Stimulated activated CD8-positive, alpha-beta memory T cell treated with anti-CD3 and anti-CD28 coated beads, Interleukin-4, amount 100 ng/mL, for 4 hours (primary cell): ENCODE results near the gene EPM2AIP1.
"Not testable (repeated sequence)": the region's sequence is repeated elsewhere in the genome, so short reads cannot be mapped to it uniquely, and the experiment has no call there.

ENCODE experiments used
- DNase-seq, 2 donors: peaks; one replicate each; pipeline ENCODE4 v3.0.0-alpha.2; 2020; ENCODE audit warnings: low read depth in 2 of 2, low spot score in 1 of 2

Gene EPM2AIP1

DNA sequence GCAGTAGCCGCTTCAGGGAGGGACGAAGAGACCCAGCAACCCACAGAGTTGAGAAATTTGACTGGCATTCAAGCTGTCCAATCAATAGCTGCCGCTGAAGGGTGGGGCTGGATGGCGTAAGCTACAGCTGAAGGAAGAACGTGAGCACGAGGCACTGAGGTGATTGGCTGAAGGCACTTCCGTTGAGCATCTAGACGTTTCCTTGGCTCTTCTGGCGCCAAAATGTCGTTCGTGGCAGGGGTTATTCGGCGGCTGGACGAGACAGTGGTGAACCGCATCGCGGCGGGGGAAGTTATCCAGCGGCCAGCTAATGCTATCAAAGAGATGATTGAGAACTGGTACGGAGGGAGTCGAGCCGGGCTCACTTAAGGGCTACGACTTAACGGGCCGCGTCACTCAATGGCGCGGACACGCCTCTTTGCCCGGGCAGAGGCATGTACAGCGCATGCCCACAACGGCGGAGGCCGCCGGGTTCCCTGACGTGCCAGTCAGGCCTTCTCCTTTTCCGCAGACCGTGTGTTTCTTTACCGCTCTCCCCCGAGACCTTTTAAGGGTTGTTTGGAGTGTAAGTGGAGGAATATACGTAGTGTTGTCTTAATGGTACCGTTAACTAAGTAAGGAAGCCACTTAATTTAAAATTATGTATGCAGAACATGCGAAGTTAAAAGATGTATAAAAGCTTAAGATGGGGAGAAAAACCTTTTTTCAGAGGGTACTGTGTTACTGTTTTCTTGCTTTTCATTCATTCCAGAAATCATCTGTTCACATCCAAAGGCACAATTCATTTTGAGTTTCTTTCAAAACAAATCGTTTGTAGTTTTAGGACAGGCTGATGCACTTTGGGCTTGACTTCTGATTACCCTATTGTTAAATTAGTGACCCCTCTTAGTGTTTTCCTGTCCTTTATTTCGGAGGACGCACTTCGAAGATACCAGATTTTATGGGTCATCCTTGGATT lies 674 bp upstream of the EPM2AIP1 start, which contains the start of gene MLH1:
MLH1 (plus strand) TSS at position 193 of the 958 bp plus-strand sequence; CDS start at position 223, 30 bp downstream.
- DNase-seq: peak; percentile 86 to 98

DNA sequence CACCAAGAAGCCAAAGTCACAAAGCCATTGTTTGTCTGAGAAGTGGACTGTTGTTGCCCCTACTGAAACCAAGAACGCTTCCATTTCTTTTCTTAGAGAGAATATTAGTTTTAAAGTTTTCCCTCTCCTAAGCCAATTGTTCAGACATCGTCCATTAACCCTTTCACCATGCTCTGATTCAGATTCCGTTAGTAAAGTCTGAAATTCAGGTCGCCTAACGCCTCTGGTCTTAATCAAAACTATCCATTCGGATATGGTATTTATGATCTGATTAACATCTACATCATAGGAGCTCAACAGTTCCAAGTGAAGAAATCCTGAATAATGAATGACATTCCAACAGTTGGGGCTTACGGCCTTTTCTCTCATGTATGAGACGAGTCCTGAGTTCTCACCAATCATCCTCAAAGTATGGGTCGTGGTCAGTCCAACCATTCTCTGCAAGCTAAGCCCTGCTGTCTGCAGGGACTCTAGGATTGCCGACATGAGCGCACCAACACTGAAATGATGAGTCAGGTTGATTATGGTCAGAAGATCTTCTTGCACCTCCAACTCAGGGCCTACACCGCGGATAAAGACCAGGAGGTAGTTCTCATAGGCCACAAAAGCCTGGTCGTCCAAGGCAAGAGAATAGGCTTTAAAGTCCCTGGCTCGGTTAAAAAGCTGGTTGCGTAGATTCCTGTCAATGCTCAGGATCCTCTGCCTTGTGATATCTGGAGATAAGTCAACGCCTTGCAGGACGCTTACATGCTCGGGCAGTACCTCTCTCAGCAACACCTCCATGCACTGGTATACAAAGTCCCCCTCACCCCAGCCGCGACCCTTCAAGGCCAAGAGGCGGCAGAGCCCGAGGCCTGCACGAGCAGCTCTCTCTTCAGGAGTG lies 767 bp downstream of the EPM2AIP1 start:
- no peak for DNase-seq

DNA sequence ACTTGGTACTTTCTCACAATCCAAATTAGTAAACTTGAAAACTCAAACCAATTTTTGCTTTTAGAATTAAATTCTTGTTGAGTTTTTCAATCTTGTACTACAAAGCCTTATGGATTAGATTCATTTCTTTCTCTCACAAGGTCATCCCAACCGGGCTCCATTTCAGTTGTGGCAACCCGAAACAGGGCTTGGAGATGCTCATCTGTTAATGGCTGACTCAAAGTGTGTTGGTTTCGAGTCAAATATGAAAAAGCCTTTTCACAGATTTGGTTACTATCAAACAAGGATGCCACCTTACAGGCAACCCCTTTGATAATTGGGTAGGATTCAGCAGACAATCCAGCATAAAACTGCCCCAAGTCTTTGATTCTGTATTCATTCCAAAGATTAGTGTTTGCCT lies 1.8 kb downstream of the EPM2AIP1 start:
- DNase-seq: no peak

DNA sequence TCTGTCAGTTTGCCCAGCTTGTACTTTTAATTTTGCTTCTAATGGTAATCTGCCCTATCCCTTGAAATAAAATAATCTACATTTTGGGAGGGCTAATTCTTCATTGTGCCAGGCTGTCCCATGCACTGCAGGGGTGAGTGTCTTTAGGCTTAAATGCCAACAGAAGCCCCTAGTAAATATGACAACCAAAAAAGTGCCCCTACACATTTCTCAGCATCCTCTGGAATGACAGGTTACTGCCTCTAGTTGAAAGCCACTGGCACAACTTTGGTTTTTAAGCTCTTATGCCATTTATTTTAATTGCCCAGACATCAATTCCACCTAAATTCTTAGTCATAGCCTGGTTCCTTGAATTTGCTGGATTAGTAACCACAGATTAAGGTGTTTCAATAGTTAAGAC lies 3.4 kb downstream of the EPM2AIP1 start:
- DNase-seq: no peak

DNA sequence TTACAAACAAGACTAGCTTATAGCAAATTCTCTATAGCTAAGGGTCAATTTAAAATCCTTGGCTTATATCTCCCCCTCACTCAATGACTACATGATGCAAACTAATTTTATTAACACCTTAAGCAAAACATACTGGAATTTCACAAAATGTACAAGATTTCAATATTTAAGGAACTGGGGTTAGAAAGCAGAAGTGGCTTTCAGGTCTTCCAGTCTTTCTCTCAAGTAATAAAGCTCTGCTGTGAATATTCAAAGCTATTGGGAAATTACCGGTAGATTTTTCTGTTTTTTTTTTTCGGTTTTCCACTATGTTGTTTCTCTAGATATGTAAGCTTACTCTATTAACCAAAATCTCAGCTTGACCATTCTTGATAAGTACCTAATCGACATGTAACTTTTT lies 3.9 kb downstream of the EPM2AIP1 start:
- DNase-seq: no peak

DNA sequence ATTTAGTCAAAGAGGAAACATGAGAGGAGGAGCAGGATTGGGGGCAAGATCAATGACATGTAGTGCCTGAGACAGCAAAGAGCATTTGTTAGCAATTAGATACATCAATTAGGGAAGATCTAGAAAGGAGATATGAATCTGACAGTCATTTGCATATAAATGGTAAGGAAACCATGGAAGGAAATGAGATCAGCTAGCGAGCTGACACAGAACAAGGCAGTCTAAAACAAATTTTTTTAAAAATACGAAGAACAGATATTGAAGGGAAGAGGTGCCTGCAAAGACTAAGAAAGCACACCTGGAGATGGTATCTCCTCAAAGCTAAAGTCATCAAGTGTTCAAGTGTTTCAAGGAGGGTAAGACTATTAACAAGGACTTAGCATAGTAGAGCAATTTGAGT lies 4.6 kb downstream of the EPM2AIP1 start:
- DNase-seq: no peak

DNA sequence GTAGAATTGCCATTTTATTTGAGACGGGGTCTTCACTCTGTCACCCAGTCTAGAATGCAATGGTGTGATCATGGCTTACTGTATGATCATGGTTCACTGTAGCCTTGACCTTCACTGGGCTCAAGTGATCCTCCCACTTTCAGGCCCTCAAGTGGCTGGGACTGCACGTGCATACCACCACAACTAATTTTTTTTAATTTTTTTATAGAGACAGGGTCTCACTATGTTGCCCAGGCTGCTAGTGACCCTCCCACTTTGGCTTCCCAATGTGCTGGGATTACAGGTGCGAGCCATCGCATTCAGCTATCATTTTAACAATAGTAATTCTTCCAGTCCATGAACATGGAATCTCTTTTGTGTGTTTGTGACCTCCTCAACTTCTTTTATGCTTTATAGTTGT lies 11.9 kb downstream of the EPM2AIP1 start:
- DNase-seq: no peak

DNA sequence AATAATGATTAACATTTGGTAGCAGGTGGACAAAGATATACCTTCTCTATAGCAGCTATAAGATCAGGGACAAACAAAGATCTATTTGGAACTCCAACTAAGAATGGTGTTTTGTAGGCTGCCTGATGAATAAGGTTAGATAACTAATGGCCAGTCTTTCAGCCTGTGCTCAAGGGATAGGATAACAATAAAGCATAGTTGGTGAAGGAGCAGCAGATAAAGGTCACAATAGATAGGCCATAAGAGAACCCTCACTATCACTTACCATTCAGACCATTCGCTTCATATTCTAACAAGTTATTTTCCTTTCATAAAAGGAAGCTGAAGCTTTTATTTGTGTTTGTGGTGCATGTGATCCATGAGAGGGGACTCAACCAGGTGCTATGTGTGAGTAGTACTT lies 19.8 kb downstream of the EPM2AIP1 start:
- no peak for DNase-seq

DNA sequence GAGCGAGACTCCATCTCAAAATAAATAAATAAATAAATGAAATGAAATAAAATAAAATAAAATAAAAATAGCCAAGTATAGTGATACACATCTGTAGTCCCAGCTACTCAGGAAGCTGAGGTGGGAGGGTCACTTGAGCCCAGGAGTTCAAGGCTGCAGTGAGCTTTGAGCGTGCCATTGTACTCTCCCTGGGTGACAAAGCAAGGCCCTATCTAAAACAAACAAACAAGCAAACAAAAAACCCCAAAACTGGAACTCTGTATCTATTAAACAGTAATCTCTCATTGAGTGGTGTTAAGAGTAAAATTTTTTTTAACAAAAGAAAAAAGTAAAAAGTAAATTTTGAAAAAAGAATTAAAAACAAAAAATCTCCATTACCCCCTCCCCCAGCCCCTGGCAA lies 20.8 kb downstream of the EPM2AIP1 start:
- no peak for DNase-seq

DNA sequence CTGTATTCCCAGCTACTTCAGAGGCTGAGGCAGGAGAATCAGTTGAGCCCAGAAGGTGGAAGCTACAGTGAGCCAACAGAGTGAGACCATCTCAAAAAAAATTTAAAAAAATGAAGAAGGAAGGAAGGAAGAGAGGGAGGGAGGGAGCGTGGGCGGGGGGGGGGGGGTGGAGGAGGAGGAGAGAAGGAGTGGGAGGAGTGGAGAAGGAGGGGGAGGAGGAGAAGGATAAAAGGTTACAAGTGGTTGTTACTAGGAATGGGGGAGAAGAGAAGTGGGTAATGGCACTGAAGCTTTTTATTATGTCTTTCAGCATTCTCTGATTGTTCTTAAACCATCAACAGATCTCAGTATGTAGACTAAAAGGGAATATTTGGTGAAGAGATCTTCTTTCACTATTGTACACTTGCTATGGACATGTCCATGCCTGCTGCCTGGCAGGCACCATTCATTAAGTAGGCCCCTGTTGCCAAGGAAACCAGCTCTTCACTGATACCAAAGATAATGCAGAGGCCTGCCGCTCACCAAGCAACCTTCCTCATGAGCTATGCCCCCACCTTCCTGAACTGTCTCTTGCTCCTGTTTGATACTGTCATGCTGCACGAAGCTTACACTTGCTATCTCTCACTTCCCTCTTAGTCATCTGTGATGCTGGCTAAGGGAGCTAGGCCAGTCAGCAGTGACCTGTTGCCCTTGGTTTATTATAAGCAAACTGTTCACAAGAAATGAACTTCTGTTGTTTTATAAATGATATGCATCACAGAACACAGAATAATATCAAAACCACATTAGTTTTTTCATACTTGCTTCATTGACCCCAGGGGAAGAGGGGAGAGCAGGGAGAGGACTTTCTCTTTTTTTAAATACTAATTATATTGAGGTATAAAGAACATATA lies 23.1 kb downstream of the EPM2AIP1 start:
- DNase-seq: no peak

DNA sequence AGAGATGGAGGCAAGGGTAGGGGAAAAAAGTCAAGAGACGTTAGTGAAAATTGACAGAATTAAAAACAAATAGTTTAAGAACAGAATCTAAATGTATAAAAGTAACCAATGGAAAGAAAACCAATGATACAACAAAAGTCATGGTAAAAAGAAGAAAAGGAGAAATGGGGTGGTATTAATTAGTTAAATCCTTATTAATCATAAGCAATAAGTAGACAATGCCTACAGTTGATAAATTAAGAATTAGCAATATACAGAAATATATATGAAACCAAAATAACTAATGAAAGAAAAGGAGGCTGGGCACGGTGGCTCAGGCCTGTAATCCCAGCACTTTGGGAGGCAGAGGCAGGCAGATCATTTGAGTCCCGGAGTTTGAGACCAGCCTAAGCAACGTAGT lies 23.8 kb downstream of the EPM2AIP1 start:
- DNase-seq: no peak

DNA sequence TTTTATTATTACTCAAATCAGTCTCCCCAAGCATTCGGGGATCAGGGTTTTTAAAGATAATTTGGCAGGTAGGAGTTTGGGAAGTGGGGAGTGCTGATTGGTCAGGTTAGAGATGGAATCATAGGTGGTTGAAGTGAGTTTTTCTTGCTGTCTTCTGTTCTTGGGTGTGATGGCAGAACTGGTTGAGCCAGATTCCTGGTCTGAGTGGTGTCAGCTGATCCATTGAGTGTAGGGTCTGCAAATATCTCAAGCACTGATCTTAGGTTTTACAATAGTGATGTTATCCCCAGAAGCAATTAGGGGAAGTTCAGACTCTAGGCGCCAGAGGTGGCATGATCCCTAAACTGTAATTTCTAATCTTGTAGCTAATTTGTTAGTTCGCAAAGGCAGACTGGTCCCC lies 27.5 kb downstream of the EPM2AIP1 start:
- DNase-seq: no peak

DNA sequence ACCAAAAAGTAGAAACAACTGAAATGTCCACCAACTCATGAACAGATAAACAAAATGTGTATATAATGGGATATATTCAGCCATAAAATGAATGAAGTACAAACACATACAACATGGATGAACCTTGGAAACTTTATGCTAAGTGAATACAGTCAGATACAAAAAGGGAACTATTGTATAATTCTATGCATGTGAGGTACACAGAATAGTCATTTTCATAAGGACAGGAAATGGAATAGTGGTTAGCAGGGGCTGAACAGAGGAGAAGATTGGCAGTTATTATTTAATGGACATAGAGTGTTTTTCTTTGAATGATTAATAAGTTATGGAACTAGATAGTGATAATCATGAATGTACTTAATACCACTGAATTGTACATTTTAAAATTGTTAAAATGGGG lies 28.1 kb downstream of the EPM2AIP1 start:
- DNase-seq: no peak

DNA sequence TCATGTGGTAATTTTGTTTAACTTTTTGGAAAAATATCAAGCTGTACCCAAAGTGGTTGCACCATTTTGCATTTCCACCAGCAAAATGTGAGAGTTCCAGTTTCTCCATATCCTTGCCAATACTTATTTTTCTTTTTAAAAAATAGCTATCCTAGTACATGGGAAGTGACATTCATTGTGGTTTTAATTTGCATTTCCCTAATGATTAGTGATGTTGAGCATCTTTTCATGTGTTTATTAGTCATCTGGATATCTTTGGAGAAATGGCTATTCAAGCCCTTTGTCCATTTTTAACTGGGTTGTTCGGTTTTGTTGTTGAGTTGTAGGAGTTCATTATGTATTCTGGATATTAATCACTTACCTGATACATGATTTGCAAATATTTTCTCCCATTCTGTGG lies 28.6 kb downstream of the EPM2AIP1 start:
- no peak for DNase-seq

DNA sequence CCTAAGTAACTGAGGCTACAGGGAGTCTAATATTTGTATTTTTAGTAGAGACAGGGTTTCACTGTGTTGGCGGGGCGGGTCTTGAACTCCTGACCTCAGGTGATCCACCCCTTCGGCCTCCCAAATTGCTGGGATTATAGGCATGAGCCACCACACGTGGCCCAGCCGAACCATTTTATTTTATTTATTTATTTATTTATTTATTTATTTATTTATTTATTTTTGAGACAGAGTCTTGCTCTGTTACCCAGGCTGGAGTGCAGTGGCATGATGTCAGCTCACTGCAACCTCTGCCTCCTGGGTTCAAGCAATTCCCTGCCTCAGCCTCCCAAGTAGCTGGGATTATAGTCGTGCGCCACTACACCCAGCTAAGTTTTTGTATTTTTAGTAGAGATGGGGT lies 29.9 kb downstream of the EPM2AIP1 start:
- not testable (repeated sequence) for DNase-seq

DNA sequence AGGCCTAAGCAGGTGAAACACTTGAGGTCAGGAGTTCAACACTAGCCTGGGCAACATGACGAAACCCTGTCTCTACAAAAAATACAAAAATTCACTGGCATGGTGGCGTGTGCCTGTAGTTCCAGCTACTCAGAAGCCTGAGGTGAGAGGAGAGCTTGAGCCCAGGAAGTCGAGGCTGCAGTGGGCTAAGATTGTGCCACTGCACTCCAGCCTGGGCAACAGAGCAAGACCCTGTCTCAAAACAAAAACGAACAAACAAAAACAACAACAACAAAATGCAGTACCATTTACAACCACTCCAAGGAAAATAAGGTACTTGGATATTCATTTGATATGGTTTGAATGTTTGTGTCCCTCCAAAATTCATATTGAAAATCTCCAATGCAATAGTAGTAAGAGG lies 32.4 kb downstream of the EPM2AIP1 start:
- no peak for DNase-seq

DNA sequence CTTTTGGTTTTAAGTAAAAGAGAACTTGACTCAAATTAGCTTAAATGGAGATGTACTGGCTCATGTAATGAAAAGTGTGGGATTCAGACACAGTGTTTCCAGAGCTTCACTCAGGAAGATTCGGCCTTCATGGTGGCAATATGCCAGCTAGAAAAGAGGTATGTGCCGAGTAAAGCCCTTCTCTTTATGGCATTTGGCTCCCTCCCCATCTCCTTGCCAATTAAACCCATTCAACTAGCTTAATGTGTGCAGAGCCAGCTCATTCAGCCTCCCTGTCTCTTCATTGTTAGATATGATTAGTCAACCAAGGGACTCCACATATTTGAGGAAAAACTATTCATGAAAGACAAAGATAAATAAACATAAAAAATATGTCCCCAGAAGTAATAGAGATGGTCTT lies 33.1 kb downstream of the EPM2AIP1 start:
- no peak for DNase-seq

DNA sequence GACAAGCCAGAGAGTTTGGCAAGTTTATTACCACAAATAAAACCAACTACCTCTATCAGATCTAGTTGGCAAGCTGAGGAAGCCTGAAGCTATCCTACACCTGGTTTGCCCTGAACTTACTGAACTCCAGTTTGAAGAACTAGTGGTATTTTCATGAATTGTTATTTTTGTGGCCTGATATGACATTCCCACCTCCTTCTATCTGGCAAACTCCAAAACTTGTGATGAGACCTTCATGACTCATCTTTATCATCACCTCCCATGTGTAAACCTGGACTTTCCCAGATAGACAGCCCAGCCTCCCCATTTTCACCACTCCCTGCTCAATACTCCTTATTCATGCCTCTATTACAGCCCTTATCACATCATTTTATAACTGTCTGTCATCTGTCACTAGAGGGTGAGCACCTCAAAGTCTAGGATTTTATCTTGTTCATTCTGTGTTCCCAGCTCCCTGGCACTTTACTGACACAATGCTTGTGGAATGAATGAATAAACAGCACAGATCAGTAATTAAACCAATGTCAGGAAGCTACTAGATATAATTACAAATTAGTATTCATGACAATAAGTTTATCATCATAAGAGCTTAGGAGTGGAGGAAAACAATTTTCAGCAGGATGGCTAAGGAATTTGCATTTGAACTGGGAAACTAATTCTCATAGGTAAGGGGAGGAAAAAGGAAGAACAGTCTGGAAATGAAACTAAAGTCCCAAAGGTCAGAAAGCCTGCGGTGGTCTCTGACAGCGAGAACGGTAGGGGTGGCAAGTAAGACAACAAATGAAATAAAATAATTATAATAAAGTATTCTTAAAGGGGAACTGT lies 34.9 kb downstream of the EPM2AIP1 start:
- no peak for DNase-seq

DNA sequence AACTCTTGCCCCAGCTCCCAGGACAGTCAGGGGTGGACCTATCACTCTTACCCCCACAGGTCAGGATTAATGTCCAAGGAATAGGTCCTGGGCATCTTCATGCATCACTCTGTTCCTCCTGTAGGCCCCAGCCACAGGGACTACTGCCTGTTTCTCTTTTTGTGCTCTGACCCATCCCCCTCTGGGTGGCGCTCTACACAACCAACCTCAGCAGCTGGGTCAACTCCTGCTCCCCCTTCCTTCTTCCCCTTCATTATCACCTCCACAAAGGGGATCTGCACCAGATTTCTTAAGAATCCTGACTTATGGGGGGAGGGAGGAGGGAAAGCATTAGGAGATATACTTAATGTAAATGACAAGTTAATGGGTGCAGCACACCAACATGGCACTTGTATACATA lies 35.9 kb downstream of the EPM2AIP1 start:
- no peak for DNase-seq

DNA sequence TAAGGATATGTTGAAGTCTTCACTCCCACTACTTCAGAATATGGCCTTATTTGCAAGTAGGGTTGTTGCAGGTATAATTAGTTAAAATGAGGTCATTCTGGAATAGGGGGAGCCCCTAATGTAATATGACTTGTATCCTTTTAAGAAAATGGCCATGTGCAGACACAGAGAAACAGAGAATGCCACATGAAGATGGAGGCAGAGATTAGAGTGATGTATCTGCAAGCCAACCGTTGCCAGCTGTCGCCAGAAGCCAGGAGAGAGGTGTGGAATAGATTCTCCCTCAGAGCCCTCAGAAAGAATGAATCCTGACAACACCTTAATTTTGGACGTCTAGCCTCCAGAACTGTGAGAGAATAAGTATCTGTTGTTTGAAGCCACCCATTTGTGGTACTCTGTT lies 36.8 kb downstream of the EPM2AIP1 start:
- DNase-seq: no peak
